Endothelial cell of umbilical vein (primary cell): ENCODE results near the gene RBMS3. TPM values are rescaled to one million over a fixed set of nuclear protein-coding genes. Genes with fewer than 3 reads are reported as not detected.

Experiments used
- BruUV-seq: library from RNA; stranded (reverse); fragments of 400-500 nt; replicated peaks from 2 replicates; lab custom pipeline; 2021; lab: Mats Ljungman, UMichigan
- CTCF ChIA-PET: fragments of 300-600, 350-600 bp; sonication (Branson Sonifier 250); formaldehyde crosslinking; loops from one replicate; lab custom pipeline; 2021; ENCODE audit warnings: antibody characterized with exemption, inconsistent platforms; lab: Charles Lee
- POLR2A ChIA-PET: fragments of 300-600, 350-600 bp; sonication (Branson Sonifier 250); formaldehyde crosslinking; loops from one replicate; lab custom pipeline; 2021; ENCODE audit warnings: antibody characterized with exemption, inconsistent platforms; lab: Charles Lee
- DNase-seq: peaks from one replicate; pipeline ENCODE4 v3.0.0-alpha.2; 2011; ENCODE audit warnings: low read depth, low spot score
- FAIRE-seq: peaks from 2 replicates; lab custom pipeline; 2011; peaks lifted over from hg19 to GRCh38; lab: Jason Lieb, UNC
- H2AFZ ChIP-seq: 2 replicates; pipeline ENCODE4 v1.6.0; 2012; ENCODE audit warnings: low read depth, low read length, control low read depth, inconsistent platforms
- H3K27ac ChIP-seq: 2 replicates; pipeline ENCODE4 v1.5.1; 2011; ENCODE audit warnings: low read depth, mild to moderate bottlenecking, control low read depth, low read length, moderate library complexity; ENCODE audit not compliant: insufficient read depth
- H3K27me3 ChIP-seq, 2 experiments: 2 replicates each; pipeline versions ENCODE4 v1.6.0 to v1.6.1; 2011; ENCODE audit warnings: low read length in 2 of 2, mixed read lengths in 1 of 2; ENCODE audit not compliant: control insufficient read depth in 2 of 2, insufficient read depth in 2 of 2
- H3K36me3 ChIP-seq, 2 experiments: 2 replicates in 1 of 2; 3 replicates in 1 of 2; pipeline ENCODE4 v1.5.1; 2011; ENCODE audit warnings: low read length in 2 of 2, mild to moderate bottlenecking in 1 of 2, moderate library complexity in 1 of 2; ENCODE audit not compliant: control insufficient read depth in 2 of 2, insufficient read depth in 2 of 2; ENCODE audit errors: extremely low read depth in 1 of 2
- H3K4me1 ChIP-seq: 3 replicates; pipeline ENCODE4 v1.5.1; 2011; ENCODE audit warnings: mild to moderate bottlenecking, low read length; ENCODE audit not compliant: control insufficient read depth, insufficient read depth; ENCODE audit errors: extremely low read depth
- H3K4me2 ChIP-seq: 2 replicates; pipeline ENCODE4 v1.6.1; 2011; ENCODE audit warnings: low read length, control low read depth, mixed read lengths; ENCODE audit not compliant: insufficient read depth
- H3K4me3 ChIP-seq, 3 experiments: fragments of 200-600 bp in 1 of 3; sonication (generic), shearing (Covaris generic) in 1 of 3; replicated peaks in 1 of 3; 2 replicates each; pipeline ENCODE4 v1.5.1; 2011 to 2016; ENCODE audit warnings: control low read depth in 3 of 3, low read length in 3 of 3, mild to moderate bottlenecking in 2 of 3, inconsistent platforms in 1 of 3, low read depth in 1 of 3, moderate library complexity in 1 of 3; ENCODE audit not compliant: insufficient read depth in 1 of 3
- H3K79me2 ChIP-seq: 2 replicates; pipeline ENCODE4 v1.6.0; 2012; ENCODE audit warnings: low read length, inconsistent platforms; ENCODE audit not compliant: control insufficient read depth, insufficient read depth
- H3K9ac ChIP-seq: replicated peaks from 2 replicates; pipeline ENCODE3; 2011; ENCODE audit warnings: low read length, control low read depth; ENCODE audit not compliant: insufficient read depth; ENCODE audit errors: extremely low read depth
- H3K9me1 ChIP-seq: replicated peaks from 3 replicates; pipeline ENCODE4 v1.6.0; 2011; ENCODE audit warnings: mild to moderate bottlenecking, low read length; ENCODE audit not compliant: control insufficient read depth, insufficient read depth; ENCODE audit errors: extremely low read depth
- H3K9me3 ChIP-seq: replicated peaks from 2 replicates; pipeline ENCODE4 v1.5.1; 2012; ENCODE audit warnings: low read length, inconsistent platforms; ENCODE audit not compliant: control insufficient read depth, insufficient read depth
- H4K20me1 ChIP-seq: replicated peaks from 2 replicates; pipeline ENCODE3; 2011; ENCODE audit warnings: mild to moderate bottlenecking, low read length; ENCODE audit not compliant: control insufficient read depth, insufficient read depth; ENCODE audit errors: extremely low read depth
- CTCF ChIP-seq, 2 donors: IDR thresholded peaks; 1 replicate in 1 of 2; 2 replicates in 1 of 2; pipeline ENCODE4 v1.5.1; 2011; ENCODE audit warnings: low read length in 2 of 2, mild to moderate bottlenecking in 2 of 2, moderate library complexity in 2 of 2, control low read depth in 1 of 2, inconsistent platforms in 1 of 2, low read depth in 1 of 2; ENCODE audit not compliant: insufficient read depth in 1 of 2; ENCODE audit errors: extremely low read depth in 1 of 2
- EZH2 ChIP-seq: IDR thresholded peaks from 2 replicates; pipeline ENCODE4 v1.6.1; 2012; ENCODE audit warnings: borderline replicate concordance, low read depth, mild to moderate bottlenecking, moderate library complexity, low read length, inconsistent platforms; ENCODE audit not compliant: severe bottlenecking
- FOS ChIP-seq: IDR thresholded peaks from 2 replicates; pipeline ENCODE4 v1.6.1; 2011; ENCODE audit warnings: mild to moderate bottlenecking, low read length, moderate library complexity, borderline replicate concordance; ENCODE audit not compliant: insufficient read depth
- GATA2 ChIP-seq: IDR thresholded peaks from 2 replicates; pipeline ENCODE4 v1.7.0; 2011; ENCODE audit warnings: low read depth, mild to moderate bottlenecking, moderate library complexity, mixed read lengths, low read length; ENCODE audit not compliant: insufficient read length, insufficient read depth
- JUN ChIP-seq: IDR thresholded peaks from 2 replicates; pipeline ENCODE4 v1.6.1; 2011; ENCODE audit warnings: borderline replicate concordance, low read depth; ENCODE audit not compliant: insufficient read length, insufficient read depth
- MAX ChIP-seq: IDR thresholded peaks from 2 replicates; pipeline ENCODE4 v1.6.1; 2011; ENCODE audit not compliant: insufficient read depth, insufficient read length
- MYC ChIP-seq: IDR thresholded peaks from one replicate; pipeline ENCODE4 v1.6.1; 2011; ENCODE audit warnings: mild to moderate bottlenecking, low read depth, low read length
- POLR2A ChIP-seq: IDR thresholded peaks from 2 replicates; pipeline ENCODE4 v1.6.1; 2012; ENCODE audit warnings: low read depth, mild to moderate bottlenecking, control low read depth, low read length
- POLR2AphosphoS5 ChIP-seq: IDR thresholded peaks from 2 replicates; pipeline ENCODE4 v1.6.1; 2012; ENCODE audit warnings: low read depth, mild to moderate bottlenecking, control low read depth, low read length, moderate library complexity; ENCODE audit not compliant: insufficient read depth
- dilution Hi-C: fragments of 300-500 bp; cut with MboI; formaldehyde crosslinking; loops from one replicate; pipeline ENCODE4 v1.15.0; 2019; ENCODE audit warnings: low sequenced_read_pairs; ENCODE audit not compliant: extremely low pct_ligation_motif_present
- intact Hi-C: fragments of 100-400 bp; cut with micrococcal nuclease; formaldehyde crosslinking; loops from one replicate; pipeline ENCODE4 v1.10.0; 2022
- polyA plus RNA-seq, 4 experiments: library from polyadenylated mRNA; depleted of rRNA in 3 of 4; stranded (reverse) in 3 of 4; unstranded in 1 of 4; fragments of >200 nt; gene quantifications; 2 replicates each; pipeline versions ENCODE4 v1.2.1 to v1.2.3, GENCODE V29; 2011 to 2012; ENCODE audit warnings: missing spikeins in 1 of 4
- total RNA-seq: library from RNA; stranded (reverse); gene quantifications from 2 replicates; pipeline ENCODE4 v1.2.3, GENCODE V29; 2021

The RBMS3 gene
- total and polyA plus RNA-seq, 2 donors (not counting 3 experiments of a cell fraction or from before 2014, with no cell fraction given) = 13.6 to 42.3 TPM

- POLR2A ChIA-PET = no interaction called here
These were observed 571.9 kb downstream of the RBMS3 start for GRCh38 chr3:29852767-29853166.

More at GRCh38 chr3:29852767-29853166, 571.9 kb downstream of the RBMS3 start:
- Histone ChIP-seq H3K27ac (no peak overlapping the region), H3K4me1 (no peaks in the 10 kb centered on the region), H4K20me1 (no peaks in the 10 kb centered on the region), H3K27me3 (no peaks in the 10 kb centered on the region), H3K9ac (no peak overlapping the region), H3K4me2 (no peak overlapping the region), H3K36me3 (no peaks in the 10 kb centered on the region), H2AFZ (no peak overlapping the region), H3K4me3 (no peak overlapping the region), H3K9me1 (no peaks in the 10 kb centered on the region), H3K9me3 (no peaks in the 10 kb centered on the region), H3K79me2 (no peaks in the 10 kb centered on the region)
- dilution Hi-C loops (no loop called here), intact Hi-C loops (no loop called here)
- BruUV-seq = no TSS peak
- FAIRE-seq (no peak), DNase-seq (no peak)
- CTCF ChIA-PET = no interaction called here
- TF ChIP-seq MYC = no peak
- TF ChIP-seq POLR2A = no peak
- TF ChIP-seq POLR2AphosphoS5 = no peak
- TF ChIP-seq EZH2 = no peak
- no peak for TF ChIP-seq JUN
- TF ChIP-seq FOS = no peak
- no peak for TF ChIP-seq MAX
- no peak for TF ChIP-seq GATA2
- TF ChIP-seq CTCF (IDR thresholded peaks at IDR 0.05; ENCODE audit: extremely low read depth in 1 of 2, insufficient read depth in 1 of 2, low read depth in 1 of 2, low read length in 2 of 2) = no peak
